ENCODE results near the gene PLSCR4.
"Not testable (repeated sequence)": the region's sequence is repeated elsewhere in the genome, so short reads cannot be mapped to it uniquely, and the experiment has no call there.

The PLSCR4 gene

DNA sequence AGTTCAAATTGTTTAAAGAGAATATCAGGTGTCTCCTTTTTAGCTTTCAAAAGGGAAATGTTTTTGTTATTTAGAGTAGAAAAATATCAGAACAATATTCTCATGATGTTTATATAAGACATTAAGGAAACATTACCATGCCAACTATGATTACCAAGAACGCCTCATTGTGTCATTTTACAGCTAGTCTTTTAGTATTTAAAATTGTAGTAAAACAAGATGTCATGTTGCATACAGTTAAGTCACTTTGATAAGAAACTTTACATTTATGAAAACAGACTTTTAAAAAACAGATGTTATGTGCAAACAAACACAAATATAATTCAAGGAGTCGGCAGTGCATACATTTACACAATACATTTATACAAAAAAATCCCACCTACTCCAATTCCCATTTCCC, 4.4 kb downstream of the PLSCR4 start:
- no peak for DNase-seq

DNA sequence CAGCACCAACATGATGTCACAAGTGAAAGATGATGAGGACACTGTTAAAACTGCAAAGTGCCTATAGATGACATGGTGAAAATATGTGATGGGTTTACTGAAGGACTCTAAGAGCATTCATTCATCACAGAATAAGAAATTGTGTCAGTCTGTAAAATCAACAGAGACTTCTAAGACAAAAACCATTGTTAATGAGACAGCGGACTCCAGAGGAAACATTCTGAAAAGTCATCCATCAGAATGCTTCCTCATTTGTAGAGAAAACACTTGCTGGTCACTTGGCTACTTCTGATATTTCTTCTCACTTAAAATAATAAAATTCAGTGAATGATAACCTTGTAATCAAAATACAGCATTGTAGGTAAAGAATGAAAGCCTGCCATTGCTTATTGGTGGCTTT, 7.3 kb downstream of the PLSCR4 start:
- no peak for DNase-seq

- DNase-seq = no peak
These were observed 9.2 kb downstream of the PLSCR4 start for GRCh38 chr3:146241523-146242240.

DNA sequence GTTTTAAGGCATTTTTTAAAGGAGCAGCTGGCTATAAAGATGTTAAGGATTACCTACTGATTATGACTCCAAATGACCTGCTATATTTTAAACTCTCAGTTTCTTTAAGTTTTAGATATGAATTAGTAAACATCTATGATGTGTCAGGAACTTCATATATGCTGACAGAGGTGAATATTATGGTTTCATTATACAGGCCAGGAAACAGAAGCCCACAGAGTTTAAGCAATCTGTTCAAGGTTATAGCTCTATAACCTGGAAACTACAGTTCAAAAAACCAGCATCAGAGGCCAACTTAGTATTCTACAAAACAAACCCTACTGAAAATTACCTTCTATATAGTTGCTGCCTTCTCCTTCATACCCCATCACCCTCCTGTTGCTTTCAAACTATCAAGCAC, 17.4 kb downstream of the PLSCR4 start:
- no peak for DNase-seq

- no peak for DNase-seq
These were observed 23.4 kb downstream of the PLSCR4 start for GRCh38 chr3:146227486-146227885.

DNA sequence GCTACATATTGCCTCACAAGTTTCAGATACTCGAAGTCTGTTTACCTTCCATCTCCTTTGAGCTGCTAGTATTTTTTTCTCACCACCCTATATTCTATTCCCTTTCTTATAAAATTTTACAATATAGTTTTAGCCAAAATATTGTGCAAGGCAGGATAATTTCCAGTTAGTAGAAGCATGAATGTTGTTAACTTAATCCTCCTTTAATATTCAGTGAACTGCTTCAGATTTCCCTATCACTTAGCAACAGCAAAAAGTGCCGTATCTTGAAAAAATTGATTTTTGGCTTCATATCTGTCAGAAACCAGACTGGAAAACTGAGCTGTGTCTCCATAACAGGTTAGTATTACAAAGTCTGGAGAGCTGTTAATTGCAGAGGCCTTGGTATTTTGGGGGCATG, 24.0 kb downstream of the PLSCR4 start:
- DNase-seq = no peak

GRCh38 chr3:146225458-146225857, 25.4 kb downstream of the PLSCR4 start:
- DNase-seq = not testable (repeated sequence)

DNA sequence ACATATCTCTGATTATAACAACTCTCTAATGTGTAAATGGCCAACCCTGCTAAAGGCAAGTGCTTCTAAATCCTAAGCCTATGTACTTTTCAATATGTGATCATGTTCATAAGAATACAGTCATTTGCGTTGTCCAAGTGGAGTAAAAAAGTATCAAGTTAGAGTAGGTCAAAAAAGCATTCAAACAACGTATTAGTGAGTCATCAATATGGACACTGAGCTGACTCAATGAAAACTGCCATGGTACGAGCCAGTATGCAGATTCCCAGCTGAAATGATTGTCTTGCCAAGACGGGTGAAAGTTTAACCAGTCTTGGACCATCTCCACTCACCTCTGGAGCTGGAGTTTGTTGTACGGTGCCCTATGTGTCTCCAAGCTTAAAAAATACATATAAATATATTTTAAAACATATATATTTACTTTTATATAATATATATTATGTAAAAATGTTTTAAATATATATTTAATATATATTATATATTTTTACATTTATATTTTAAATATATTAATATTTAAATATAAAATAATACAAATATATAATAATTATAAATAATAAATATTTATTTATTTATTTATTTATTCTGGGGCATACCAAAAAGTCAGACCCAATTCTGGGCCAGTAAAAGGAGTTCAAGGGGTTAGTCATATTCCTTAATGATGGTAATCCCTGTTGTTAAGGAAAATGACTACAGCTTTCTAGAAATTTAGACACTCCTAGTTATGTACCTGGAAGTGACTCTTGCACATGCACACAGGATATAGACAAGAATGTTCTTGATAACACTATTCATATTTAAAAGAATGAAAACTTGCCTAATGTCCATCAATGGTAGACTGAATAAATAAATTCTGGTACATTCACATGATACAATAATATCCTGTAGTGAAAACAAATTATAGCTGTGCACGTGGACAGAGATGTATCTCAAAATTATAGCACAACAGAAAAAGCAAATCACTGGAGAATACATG, 27.2 kb downstream of the PLSCR4 start:
- no peak for DNase-seq

GRCh38 chr3:146222204-146223046, 28.5 kb downstream of the PLSCR4 start:
- no peak for DNase-seq

GRCh38 chr3:146221276-146221675, 29.6 kb downstream of the PLSCR4 start:
- DNase-seq = no peak

- no peak for DNase-seq
These were observed 31.7 kb downstream of the PLSCR4 start for GRCh38 chr3:146218880-146219866.

DNA sequence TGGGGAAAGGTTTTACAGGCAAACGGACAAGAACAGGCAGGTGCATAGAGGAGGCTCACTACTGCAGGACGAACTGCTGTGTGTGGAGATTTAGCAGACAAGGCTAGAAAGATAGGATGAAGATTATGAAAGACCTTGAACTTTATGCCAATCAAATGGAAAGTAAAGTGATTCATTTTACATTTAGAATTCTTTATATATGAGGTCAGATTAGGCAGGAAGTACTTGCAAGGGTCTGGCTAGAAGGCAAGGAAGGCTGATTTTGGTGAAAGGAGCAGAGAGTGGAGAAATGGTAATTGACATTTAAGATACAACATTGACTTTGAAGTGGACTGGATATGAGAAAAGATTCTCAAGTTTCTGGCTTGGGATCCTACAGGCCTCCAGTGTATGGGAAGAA, 33.6 kb downstream of the PLSCR4 start:
- DNase-seq = no peak

DNA sequence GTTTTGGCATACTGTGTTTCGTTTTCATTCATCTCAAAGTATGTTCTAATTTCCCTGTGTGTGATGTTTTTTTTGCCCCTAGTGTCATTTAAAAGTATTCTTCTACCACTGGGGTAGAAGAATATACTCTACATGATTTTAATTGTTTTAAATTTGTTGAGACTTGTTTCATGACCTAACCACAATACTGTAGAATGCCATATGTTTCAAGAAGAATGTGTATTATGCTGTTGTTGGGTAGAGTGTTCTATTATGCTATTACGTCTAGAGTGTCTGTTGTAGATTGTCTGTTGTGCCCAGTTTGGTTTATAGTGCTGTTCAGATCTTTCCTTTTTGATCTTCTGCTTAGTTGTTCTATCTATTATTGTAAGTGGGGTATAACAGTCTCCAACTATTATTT, 36.4 kb downstream of the PLSCR4 start:
- DNase-seq = no peak

- no peak for DNase-seq
These were observed 41.5 kb downstream of the PLSCR4 start for GRCh38 chr3:146209371-146209770.

DNA sequence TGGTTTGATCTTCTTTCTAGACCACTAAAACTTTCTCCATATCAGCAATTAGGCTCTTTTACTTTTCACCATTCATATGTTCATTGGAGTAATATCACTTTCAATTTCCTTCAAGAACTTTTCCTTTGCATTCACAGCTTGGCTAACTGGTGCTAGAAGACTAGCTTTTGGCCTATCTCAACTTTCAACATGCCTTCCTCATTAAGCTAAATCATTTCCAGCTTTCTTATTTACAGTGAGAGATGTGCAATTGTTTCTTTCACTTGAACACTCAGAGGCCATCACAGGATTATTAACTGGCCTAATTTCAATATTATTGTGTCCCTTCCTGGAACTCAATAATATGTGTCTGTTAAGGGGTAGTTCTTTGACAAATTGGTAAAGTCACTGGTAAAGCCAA, 47.1 kb downstream of the PLSCR4 start:
- DNase-seq = no peak

DNA sequence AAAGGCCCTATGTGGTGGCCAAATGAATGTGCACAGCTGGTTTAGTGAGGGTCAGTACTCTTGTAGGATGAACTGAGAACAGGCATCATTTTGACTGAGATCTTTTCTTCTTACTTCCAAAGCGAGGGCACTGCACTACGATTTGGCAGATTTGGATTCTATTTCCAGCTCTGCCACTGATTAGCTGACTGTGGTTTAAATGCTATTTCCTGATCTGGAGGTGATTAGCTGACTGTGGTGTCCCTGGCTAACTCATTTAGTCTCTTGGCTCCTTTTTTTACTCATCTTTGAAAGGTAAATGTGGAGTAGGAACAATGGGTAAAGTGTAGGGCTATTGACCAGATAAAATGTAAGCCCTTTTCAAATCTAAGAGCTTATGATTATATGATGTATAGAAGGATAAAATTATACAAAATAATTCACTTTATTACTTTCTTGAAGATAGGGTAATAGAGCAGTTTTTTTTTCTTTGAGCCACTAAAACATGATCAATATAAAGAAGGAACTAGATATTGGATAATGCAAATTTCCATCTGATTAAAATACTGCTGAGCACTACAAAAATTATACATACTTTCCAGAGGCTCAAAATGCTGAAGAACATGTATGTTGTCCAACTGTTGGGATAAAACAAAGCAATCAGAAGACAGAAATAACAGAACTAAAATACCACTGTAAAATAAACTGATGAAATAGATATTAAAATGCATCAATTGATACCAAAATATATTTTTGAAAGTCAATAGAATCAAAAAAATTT, 50.3 kb downstream of the PLSCR4 start:
- no peak for DNase-seq

- DNase-seq = no peak
These were observed 51.1 kb downstream of the PLSCR4 start for GRCh38 chr3:146199762-146200161.

- no peak for DNase-seq
These were observed 54.1 kb downstream of the PLSCR4 start for GRCh38 chr3:146196789-146197188.

- no peak for DNase-seq
These were observed 55.3 kb downstream of the PLSCR4 start for GRCh38 chr3:146195605-146196004.

DNA sequence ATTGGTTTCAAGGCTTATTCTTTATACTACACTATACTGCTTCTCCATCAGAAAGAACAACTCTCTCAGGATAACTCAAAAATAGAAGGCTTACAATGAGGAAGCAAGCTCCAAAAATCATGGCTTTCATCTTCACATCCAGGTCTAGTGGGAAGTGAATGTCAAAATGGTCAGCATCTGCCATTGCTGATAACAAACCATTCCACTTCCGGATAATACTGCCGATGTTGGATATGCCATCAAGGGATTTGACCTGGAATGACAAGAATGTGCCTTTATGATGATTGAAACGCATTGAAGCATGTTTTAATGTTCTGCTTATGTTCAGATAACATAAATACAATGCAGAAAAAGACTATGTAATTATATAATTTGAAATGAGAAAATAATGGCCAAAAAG, 55.9 kb downstream of the PLSCR4 start:
- no peak for DNase-seq

- DNase-seq = no peak
These were observed 59.9 kb downstream of the PLSCR4 start for GRCh38 chr3:146191051-146191450.

All from activated CD8-positive, alpha-beta memory T cell treated with anti-CD3 and anti-CD28 coated beads, Interleukin-2, amount 50 U/mL, for 48 hours (primary cell).